Measurements from ENCODE around the gene C8B. TPM values are rescaled to one million over a fixed set of nuclear protein-coding genes. Genes with fewer than 3 reads are reported as not detected.

Gene C8B
- total and polyA plus RNA-seq, 3 donors from 2014 or later: 0.25 to 0.59 (median 0.39) TPM

GRCh38 chr1:56983484-56983883 lies 17.7 kb upstream of the C8B start:
- Histone ChIP-seq H3K4me3 (no peak overlapping the region), H3K9me3 (no peaks in the 10 kb centered on the region), H3K27ac (no peak overlapping the region), H3K36me3 (ENCODE audit: low read depth, missing control alignments) (no peaks in the 10 kb centered on the region), H3K27me3 (no peaks in the 10 kb centered on the region), H3K4me1 (no peaks in the 10 kb centered on the region)
- TF ChIP-seq CTCF (IDR thresholded peaks at IDR 0.05) (no peak), POLR2A (IDR thresholded peaks at IDR 0.05) (no peak)
- DNase-seq: no peak
- 80 to 87% methylated on average over 6 of the region's 6 CpGs for WGBS, 2 donors
- intact Hi-C loops (cut with DNase I; ENCODE audit: low total_unique reads): no loop called here

- TF ChIP-seq CTCF (IDR thresholded peaks at IDR 0.05) (no peak), POLR2A (IDR thresholded peaks at IDR 0.05) (no peak)
- WGBS, 2 donors: 61 to 78% methylated on average over 4 of the region's 4 CpGs
Measured at GRCh38 chr1:56979986-56980755, 14.4 kb upstream of the C8B start.

GRCh38 chr1:56978819-56979218 lies 13.0 kb upstream of the C8B start:
- TF ChIP-seq CTCF (IDR thresholded peaks at IDR 0.05): no peak
- TF ChIP-seq POLR2A (IDR thresholded peaks at IDR 0.05): no peak
- intact Hi-C loops (cut with DNase I; ENCODE audit: low total_unique reads): no loop called here
- no peaks in the 10 kb centered on the region for H3K4me1 ChIP-seq
- H3K4me3 ChIP-seq: no peak overlapping the region
- no peak for DNase-seq
- WGBS, 2 donors: 78 to 93% methylated on average over 5 of the region's 5 CpGs
- no peaks in the 10 kb centered on the region for H3K27me3 ChIP-seq
- H3K36me3 ChIP-seq (ENCODE audit: low read depth, missing control alignments): no peaks in the 10 kb centered on the region
- H3K27ac ChIP-seq: no peak overlapping the region
- H3K9me3 ChIP-seq: no peaks in the 10 kb centered on the region

More at GRCh38 chr1:56979986-56980755, 14.4 kb upstream of the C8B start:
- no peaks in the 10 kb centered on the region for H3K27me3 ChIP-seq
- intact Hi-C loops (cut with DNase I; ENCODE audit: low total_unique reads): no loop called here
- H3K27ac ChIP-seq: no peak overlapping the region
- no peak overlapping the region for H3K4me3 ChIP-seq
- no peaks in the 10 kb centered on the region for H3K9me3 ChIP-seq
- no peak for DNase-seq
- no peaks in the 10 kb centered on the region for H3K36me3 ChIP-seq (ENCODE audit: low read depth, missing control alignments)
- no peaks in the 10 kb centered on the region for H3K4me1 ChIP-seq

- intact Hi-C loops (cut with DNase I; ENCODE audit: low total_unique reads): no loop called here
- no peak overlapping the region for H3K27ac ChIP-seq
- 82 to 86% methylated on average over 4 of the region's 4 CpGs for WGBS, 2 donors
Measured at GRCh38 chr1:56977910-56978309, 12.1 kb upstream of the C8B start.

More at GRCh38 chr1:56977910-56978309, 12.1 kb upstream of the C8B start:
- Histone ChIP-seq H3K27me3 (no peaks in the 10 kb centered on the region), H3K9me3 (no peaks in the 10 kb centered on the region), H3K36me3 (ENCODE audit: low read depth, missing control alignments) (no peaks in the 10 kb centered on the region), H3K4me3 (no peak overlapping the region), H3K4me1 (no peaks in the 10 kb centered on the region)
- DNase-seq: no peak
- TF ChIP-seq CTCF (IDR thresholded peaks at IDR 0.05) (no peak), POLR2A (IDR thresholded peaks at IDR 0.05) (no peak)

All from testis (tissue), 3 donors.